NCI-H526 (cell line): ENCODE data around the gene PTPN14.
"Not testable (repeated sequence)": the region's sequence is repeated elsewhere in the genome, so short reads cannot be mapped to it uniquely, and the experiment has no call there.

Experiments
- DNase-seq, 2 experiments: peaks; one replicate each; lab custom pipeline; 2025; lab: John Stamatoyannopoulos, UW

Gene PTPN14

GRCh38 chr1:214541693-214542092 lies 9.7 kb downstream of the PTPN14 start:
- no peak for DNase-seq

DNA sequence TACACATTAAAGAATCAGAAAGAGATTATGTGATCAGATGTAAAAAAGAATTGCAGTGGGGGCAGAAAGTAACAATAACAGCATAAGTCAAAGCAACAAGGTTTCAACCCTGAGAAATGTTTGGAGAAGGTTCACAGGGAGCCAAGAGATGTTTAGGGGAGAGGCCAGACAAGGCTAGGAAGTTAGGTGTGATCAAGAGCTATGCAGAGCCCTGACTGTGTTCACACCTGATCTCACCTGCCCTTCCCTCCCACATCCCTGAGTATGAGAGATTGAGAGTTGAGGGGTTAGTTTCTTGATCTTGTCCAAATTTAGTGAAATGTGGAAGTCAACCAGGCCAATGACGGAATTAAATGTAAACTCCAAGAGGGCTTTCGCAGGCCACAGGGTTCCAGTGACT lies 10.2 kb downstream of the PTPN14 start:
- DNase-seq, result no peak

- DNase-seq, result no peak
These were observed 11.1 kb downstream of the PTPN14 start for GRCh38 chr1:214540324-214540723.

DNA sequence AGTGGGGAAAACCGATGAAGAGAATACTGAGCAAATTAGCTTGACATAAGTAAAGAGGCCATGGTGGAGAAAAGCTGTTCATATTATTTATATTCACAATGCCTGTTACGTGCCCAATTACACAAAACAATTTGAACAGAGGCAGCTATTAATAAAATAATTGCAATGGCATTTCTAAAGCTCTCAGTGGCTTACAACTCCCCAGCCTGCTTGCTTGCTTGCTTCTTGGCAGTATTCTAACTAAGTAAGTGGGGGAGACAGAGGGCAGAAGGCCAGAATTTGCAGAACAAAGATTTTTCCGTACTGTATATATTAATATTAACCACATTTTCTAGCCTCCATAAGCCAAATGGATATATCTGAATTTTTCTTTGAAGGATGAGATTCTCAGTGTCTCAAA lies 12.9 kb downstream of the PTPN14 start:
- DNase-seq, result no peak

DNA sequence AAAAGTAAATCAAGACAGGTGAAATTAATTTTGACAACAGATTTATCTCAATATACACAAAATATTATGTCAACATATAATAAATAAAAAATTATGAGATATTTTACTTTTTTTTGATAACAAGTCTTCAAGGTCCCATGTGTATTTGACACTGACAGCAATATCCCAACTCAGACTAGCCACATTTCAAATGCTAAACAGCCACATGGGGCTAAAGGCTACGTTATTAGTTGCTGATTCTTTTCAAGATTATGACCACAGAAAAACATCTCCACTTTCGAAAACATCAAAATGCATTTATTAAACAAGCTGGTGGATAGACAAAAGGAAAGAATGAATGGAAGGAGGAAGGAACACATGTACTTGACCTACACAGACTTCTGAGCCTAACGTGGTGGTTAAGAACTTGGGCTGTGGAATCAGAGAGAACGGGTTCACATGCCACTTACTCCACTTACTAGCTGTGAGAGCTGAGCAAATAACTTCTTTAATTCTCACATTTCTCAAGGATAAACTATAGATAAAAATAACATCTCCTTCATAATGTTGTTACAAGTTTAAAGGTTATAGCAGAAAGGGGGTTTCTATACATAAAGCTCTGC lies 13.4 kb downstream of the PTPN14 start:
- no peak for DNase-seq

DNA sequence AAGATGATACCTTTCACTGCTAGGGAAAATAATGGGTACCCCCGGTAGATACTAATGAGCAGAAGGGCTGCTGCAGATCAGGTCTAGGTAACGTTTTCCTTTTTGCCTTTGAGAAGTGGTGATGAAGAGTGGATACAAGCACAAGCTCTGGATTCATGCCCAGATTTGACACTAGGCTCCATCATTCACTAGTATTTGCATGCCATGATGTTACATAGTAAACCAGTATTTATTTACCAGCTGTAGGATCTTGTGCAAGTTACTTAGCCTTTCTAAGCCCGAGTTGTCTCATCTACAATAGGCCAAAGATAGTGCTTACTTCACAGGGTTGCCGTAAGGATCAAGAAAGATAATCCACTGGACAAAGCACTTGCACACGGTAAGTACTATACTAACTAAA lies 14.2 kb downstream of the PTPN14 start:
- peak; percentile 2 to 45 for DNase-seq

DNA sequence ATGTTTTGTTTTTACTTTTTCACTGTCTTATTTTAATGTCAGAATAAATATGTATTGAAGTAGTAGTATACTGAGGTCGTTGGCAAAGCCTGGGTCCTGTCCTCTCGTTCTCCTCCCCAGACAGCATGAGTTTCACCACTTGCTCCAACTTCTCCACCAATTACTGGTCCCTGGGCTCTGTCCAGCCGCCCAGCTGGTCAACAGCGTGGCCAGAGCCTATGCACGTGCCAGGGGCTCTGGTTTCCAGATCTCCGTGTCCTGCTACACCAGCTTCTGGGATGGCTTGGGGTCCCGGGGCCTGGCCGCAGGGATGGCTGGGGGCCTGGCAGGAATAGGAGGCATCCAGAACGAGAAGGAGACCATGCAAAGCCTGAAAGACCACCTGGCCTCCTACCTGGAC lies 19.3 kb downstream of the PTPN14 start:
- no peak for DNase-seq

- no peak for DNase-seq
These were observed 25.8 kb downstream of the PTPN14 start for GRCh38 chr1:214525535-214526019.

- DNase-seq, result no peak
These were observed 26.6 kb downstream of the PTPN14 start for GRCh38 chr1:214524824-214525223.

DNA sequence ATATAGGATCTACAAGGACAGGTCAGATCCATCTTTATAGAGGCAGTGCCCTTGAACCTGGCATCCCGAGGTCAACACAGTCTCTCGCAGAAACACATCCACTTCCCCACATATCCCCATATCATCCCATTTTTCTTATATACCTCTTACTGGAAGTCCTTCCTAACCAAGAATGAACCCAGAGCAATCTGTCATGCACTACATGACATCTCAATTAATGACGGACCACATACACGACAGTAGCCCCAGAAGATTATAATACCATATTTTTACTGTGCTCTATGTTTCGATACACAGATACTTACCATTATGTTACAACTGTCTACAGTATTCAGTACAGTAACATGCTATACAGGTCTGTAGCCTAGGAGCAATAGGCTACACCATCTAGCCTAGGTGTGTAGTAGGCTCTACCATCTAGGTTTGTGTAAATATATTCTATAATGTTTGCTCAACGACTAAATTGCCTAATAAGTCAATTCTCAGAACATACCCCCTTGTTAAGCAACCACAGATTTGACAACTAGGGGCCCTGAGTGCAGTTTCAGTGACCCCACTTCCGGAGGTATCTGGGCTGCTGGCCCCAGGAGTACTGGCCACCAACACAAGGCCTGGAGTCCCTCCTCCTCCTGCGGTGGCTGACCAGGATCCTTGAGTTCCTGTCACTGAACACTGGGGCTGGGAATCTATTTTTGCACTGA lies 28.1 kb downstream of the PTPN14 start:
- no peak for DNase-seq

DNA sequence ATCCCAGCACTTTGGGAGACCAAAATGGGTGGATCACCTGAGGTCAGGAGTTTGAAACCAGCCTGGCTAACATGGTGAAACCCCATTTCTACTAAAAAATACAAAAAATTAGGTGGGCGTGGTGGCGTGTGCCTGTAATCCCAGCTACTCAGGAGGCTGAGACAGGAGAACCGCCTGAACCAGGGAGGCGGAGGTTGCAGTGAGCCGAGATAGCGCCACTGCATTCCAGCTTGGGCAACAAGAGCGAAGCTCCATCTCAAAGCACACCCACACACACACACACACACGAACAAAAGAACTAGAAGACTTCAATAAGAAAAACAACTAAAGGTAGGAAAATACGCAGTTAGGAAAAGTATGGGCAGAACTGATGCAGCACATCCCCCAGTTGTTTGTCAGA lies 29.9 kb downstream of the PTPN14 start:
- not testable (repeated sequence) for DNase-seq

DNA sequence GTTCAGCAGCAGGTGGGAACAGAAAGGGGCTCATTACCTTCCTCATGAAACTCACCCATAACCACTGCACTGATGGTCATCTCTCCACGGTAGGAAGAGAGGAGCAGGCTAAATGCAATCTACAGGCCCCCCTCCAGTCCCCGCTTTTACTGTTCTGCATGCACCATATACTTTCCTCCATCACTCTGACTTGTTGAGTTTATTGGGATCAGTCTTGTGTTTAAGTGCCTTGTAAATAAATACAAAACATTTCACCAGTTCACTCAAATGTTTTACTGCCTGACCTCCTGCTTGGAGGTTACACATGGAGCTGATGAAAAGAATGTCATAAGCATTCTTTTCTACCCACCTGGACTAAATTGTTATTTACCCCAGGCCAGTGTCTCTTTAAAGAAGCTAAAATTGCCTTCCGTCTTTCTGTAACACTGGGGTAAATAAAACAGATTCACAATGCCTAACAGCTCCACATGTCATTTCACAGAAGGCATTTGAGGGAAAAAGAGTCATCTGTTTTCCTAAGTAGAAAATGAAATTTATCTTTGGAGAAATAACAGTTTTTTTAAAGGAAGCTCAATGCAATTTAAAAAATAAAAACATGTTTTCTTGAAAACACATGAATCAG lies 30.7 kb downstream of the PTPN14 start:
- DNase-seq, result no peak

GRCh38 chr1:214518361-214518760 lies 33.0 kb downstream of the PTPN14 start:
- DNase-seq, result no peak

DNA sequence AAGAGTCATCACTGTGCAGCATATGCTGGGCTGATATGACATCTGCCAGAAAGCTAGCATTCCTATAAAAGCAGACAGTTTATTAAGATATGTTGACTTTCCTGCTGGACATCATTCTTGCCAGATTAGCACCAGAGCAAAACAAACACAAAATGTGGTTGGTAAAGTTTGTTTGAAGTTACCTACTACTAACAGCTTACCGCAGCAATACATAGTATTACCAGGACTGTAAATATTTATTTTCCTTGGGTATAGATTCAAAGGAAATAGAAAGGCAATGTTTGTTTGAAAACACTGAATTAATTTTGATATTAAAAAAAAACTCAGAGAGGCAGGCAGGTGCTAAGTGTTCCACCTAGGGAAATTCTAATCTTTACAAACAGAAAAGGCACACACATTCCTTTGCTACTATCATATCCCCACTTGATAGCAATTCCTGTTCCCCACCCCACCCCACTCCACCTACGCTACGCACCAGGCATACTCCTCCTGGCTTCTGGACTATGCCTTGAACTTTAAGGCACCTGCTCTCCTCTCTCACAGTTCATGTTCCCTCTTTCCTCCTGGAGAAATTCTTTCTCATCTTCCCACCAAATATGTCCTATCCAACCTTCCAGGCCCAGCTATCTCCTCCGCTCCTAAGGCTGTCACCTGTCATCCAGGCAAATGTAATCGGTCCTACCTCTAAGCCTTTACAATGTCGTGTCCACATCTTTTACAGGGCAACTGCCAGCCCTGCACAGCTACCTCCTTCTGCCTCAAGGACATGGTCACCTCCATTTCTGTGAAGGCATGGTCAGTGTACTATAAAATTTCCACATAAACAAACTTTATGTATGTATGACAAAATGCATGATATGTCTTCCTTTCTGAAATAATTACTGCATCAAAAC lies 34.7 kb downstream of the PTPN14 start:
- DNase-seq, result no peak

DNA sequence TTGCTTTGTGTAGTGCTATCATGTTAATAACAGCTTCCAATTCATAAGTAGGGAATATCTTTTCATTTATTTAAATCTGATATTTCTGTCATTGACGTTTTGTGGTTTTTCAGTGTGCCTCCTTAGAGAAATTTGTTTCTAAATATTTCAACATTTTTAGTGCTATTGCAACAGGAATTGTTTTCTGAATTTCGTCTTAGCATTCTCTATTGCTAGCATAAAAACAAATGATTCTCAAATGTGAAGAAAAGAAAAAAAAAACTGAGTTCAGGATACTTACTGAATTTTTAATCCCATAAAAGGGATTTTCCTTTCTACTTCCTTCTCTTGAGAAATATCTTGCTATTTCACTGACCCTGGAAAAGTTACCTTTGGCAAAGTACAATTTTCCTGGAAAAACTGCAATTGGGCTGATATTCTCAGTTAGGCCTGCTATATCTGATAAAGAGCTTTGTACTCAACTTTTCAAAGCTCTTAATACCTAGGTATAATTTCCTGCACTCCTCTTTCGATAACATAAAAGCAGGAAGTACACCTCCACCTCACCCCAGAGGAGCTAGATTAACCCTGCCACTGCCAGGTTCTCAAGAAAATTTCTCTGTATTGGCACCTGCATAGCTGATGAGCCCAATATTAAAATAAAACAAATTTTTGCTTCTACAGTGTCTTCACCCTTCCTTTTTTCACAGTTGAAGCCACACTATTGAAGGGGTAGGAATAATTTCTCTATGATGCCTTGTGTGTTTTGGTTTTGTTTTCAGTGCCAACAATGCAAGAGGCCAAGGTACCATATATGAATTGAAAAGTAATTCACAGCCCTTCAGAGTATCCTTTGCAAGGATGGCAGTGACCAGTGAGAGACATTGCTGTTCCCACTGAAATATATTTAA lies 35.6 kb downstream of the PTPN14 start:
- no peak for DNase-seq

GRCh38 chr1:214514819-214515383 lies 36.5 kb downstream of the PTPN14 start:
- DNase-seq, result no peak

GRCh38 chr1:214514032-214514818 lies 37.2 kb downstream of the PTPN14 start:
- DNase-seq, result no peak

GRCh38 chr1:214513394-214513793 lies 38.0 kb downstream of the PTPN14 start:
- no peak for DNase-seq

GRCh38 chr1:214511639-214511998 lies 39.8 kb downstream of the PTPN14 start:
- DNase-seq, result no peak
